OCI-LY7 (cell line): ENCODE data around the gene SDC3. TPM values are rescaled to one million over a fixed set of nuclear protein-coding genes. Genes with fewer than 3 reads are reported as not detected.

Experiments used
- BruUV-seq: library from RNA; stranded (reverse); fragments of 400-500 nt; replicated peaks from 2 replicates; lab custom pipeline; 2021; lab: Mats Ljungman, UMichigan
- CTCF ChIA-PET: fragments of 300-600 bp; sonication (Branson Sonifier 250); formaldehyde crosslinking; loops from one replicate; lab custom pipeline; 2022; ENCODE audit warnings: antibody characterized with exemption; ENCODE audit not compliant: unreplicated experiment; lab: Charles Lee
- POLR2A ChIA-PET: fragments of 300-600 bp; sonication (Branson Sonifier 250); formaldehyde crosslinking; loops from one replicate; lab custom pipeline; 2022; ENCODE audit warnings: antibody characterized with exemption; lab: Charles Lee
- DNase-seq: peaks from one replicate; pipeline ENCODE4 v3.0.0-alpha.2; 2015; ENCODE audit warnings: low spot score
- H2AFZ ChIP-seq: fragments of 200-600 bp; sonication (generic), shearing (Covaris generic); 2 replicates; pipeline ENCODE4 v1.6.1; 2014; ENCODE audit warnings: mild to moderate bottlenecking, antibody characterized with exemption, low read length, moderate library complexity
- H3K27ac ChIP-seq: fragments of 200-600 bp; sonication (generic); 2 replicates; pipeline ENCODE4 v1.5.1; 2014; ENCODE audit warnings: mixed run types, low read depth, mild to moderate bottlenecking, moderate library complexity, low read length, inconsistent platforms; ENCODE audit not compliant: poor library complexity, severe bottlenecking
- H3K36me3 ChIP-seq: fragments of 200-600 bp; sonication (generic); 2 replicates; pipeline ENCODE4 v1.6.1; 2014; ENCODE audit warnings: mild to moderate bottlenecking, antibody characterized with exemption, low read length, moderate library complexity, mixed read lengths; ENCODE audit not compliant: insufficient read depth
- H3K4me1 ChIP-seq: fragments of 200-600 bp; sonication (generic); 2 replicates; pipeline ENCODE4 v1.5.1; 2014; ENCODE audit warnings: mild to moderate bottlenecking, low read length; ENCODE audit not compliant: insufficient read depth, poor library complexity, severe bottlenecking
- H3K4me2 ChIP-seq: fragments of 200-600 bp; sonication (generic); 2 replicates; pipeline ENCODE4 v1.6.1; 2014; ENCODE audit warnings: mild to moderate bottlenecking, low read length
- H3K4me3 ChIP-seq: fragments of 200-600 bp; sonication (generic); 2 replicates; pipeline ENCODE4 v1.5.1; 2014; ENCODE audit warnings: mild to moderate bottlenecking, low read depth, low read length; ENCODE audit not compliant: poor library complexity, severe bottlenecking
- H3K79me2 ChIP-seq: fragments of 200-600 bp; sonication (generic); 2 replicates; pipeline ENCODE4 v1.6.1; 2016; ENCODE audit warnings: low read depth, mild to moderate bottlenecking, low read length, moderate library complexity, mixed read lengths; ENCODE audit not compliant: insufficient read depth
- H3K9me2 ChIP-seq: fragments of 200-600 bp; sonication (generic); 2 replicates; pipeline ENCODE4 v1.6.1; 2016; ENCODE audit warnings: mild to moderate bottlenecking, low read length, mixed read lengths; ENCODE audit not compliant: insufficient read depth
- H3K9me3 ChIP-seq: fragments of 200-600 bp; sonication (generic); 2 replicates; pipeline ENCODE4 v1.6.1; 2014; ENCODE audit warnings: mild to moderate bottlenecking, mixed run types, low read length, mixed read lengths
- H4K20me1 ChIP-seq: fragments of 200-600 bp; sonication (generic); 2 replicates; pipeline ENCODE4 v1.6.1; 2014; ENCODE audit warnings: mild to moderate bottlenecking, antibody characterized with exemption, low read length, moderate library complexity, mixed read lengths; ENCODE audit not compliant: insufficient read depth
- CTCF ChIP-seq: fragments of 200-600 bp; sonication (generic); conservative IDR thresholded peaks from 2 replicates; pipeline ENCODE4 v1.5.1; 2014; ENCODE audit warnings: mild to moderate bottlenecking, antibody characterized with exemption, low read length, moderate library complexity, mixed read lengths
- EZH2phosphoT487 ChIP-seq: fragments of 200-600 bp; sonication (generic); IDR thresholded peaks from 2 replicates; pipeline ENCODE4 v1.6.1; 2018; ENCODE audit warnings: low read depth, borderline replicate concordance, mild to moderate bottlenecking, mixed run types, antibody characterized with exemption, low read length, moderate library complexity, mixed read lengths
- intact Hi-C: fragments of 100-400 bp; cut with micrococcal nuclease; formaldehyde crosslinking; loops from one replicate; pipeline ENCODE4 v1.10.0; 2022; ENCODE audit not compliant: unreplicated experiment
- total RNA-seq, 2 experiments: library from RNA; depleted of rRNA in 1 of 2; stranded (reverse); fragments of >200 nt in 1 of 2; shearing (Covaris generic) in 1 of 2; gene quantifications; 2 replicates each; pipeline ENCODE4 v1.2.3, GENCODE V29; 2014 to 2022

Gene SDC3
- total RNA-seq, 2 experiments from 2014 or later = not detected

GRCh38 chr1:30896905-30897304, 11.7 kb downstream of the SDC3 start:
- no peaks in the 10 kb centered on the region for H3K36me3 ChIP-seq
- BruUV-seq = no TSS peak
- CTCF ChIA-PET = no interaction called here
- H4K20me1 ChIP-seq = no peaks in the 10 kb centered on the region
- no peaks in the 10 kb centered on the region for H3K4me1 ChIP-seq
- no peak overlapping the region for H2AFZ ChIP-seq
- H3K4me2 ChIP-seq = no peak overlapping the region
- H3K9me2 ChIP-seq = no peaks in the 10 kb centered on the region
- no peak for DNase-seq
- POLR2A ChIA-PET = no interaction called here
- TF ChIP-seq EZH2phosphoT487 = no peak
- H3K79me2 ChIP-seq = no peaks in the 10 kb centered on the region
- H3K4me3 ChIP-seq = no peak overlapping the region
- intact Hi-C loops = no loop called here
- H3K9me3 ChIP-seq = no peaks in the 10 kb centered on the region
- no peak overlapping the region for H3K27ac ChIP-seq

- DNase-seq = no peak
- intact Hi-C loops = no loop called here
- H3K79me2 ChIP-seq = no peaks in the 10 kb centered on the region
- no peak overlapping the region for H2AFZ ChIP-seq
- no peaks in the 10 kb centered on the region for H3K9me2 ChIP-seq
- no TSS peak for BruUV-seq
- CTCF ChIA-PET = no interaction called here
- no peak overlapping the region for H3K27ac ChIP-seq
- H4K20me1 ChIP-seq = no peaks in the 10 kb centered on the region
- no peaks in the 10 kb centered on the region for H3K9me3 ChIP-seq
- H3K4me1 ChIP-seq = no peaks in the 10 kb centered on the region
- no peak overlapping the region for H3K4me2 ChIP-seq
- no peak overlapping the region for H3K4me3 ChIP-seq
- POLR2A ChIA-PET = no interaction called here
- no peak for TF ChIP-seq CTCF
- TF ChIP-seq EZH2phosphoT487 = no peak
- no peaks in the 10 kb centered on the region for H3K36me3 ChIP-seq
These were observed 12.5 kb downstream of the SDC3 start for GRCh38 chr1:30895944-30896660.

- no peaks in the 10 kb centered on the region for H3K36me3 ChIP-seq
- H2AFZ ChIP-seq = no peak overlapping the region
- no peak for DNase-seq
- H3K79me2 ChIP-seq = no peaks in the 10 kb centered on the region
- H4K20me1 ChIP-seq = no peaks in the 10 kb centered on the region
- BruUV-seq = no TSS peak
- TF ChIP-seq EZH2phosphoT487 (no peak), CTCF (no peak)
- no peak overlapping the region for H3K4me3 ChIP-seq
- no peaks in the 10 kb centered on the region for H3K4me1 ChIP-seq
- CTCF ChIA-PET = no interaction called here
- H3K9me3 ChIP-seq = no peaks in the 10 kb centered on the region
- intact Hi-C loops = no loop called here
- no peak overlapping the region for H3K27ac ChIP-seq
- POLR2A ChIA-PET = no interaction called here
- H3K4me2 ChIP-seq = no peak overlapping the region
- H3K9me2 ChIP-seq = no peaks in the 10 kb centered on the region
These were observed 13.1 kb downstream of the SDC3 start for GRCh38 chr1:30895382-30895943.
